Mesothelial cell of epicardium (in vitro differentiated cells): ENCODE measurements around the gene GAS2L1. TPM values are rescaled to one million over a fixed set of nuclear protein-coding genes. Genes with fewer than 3 reads are reported as not detected.

Experiments used
- DNase-seq, 2 experiments: peaks; one replicate each; pipeline ENCODE4 v3.0.0; 2021; ENCODE audit warnings: low spot score in 2 of 2; ENCODE audit not compliant: unreplicated experiment in 2 of 2
- H3K27ac Mint-ChIP-seq: 2 replicates; pipeline ENCODE4 v1.8.0; 2021; ENCODE audit warnings: mixed read lengths
- H3K27me3 Mint-ChIP-seq: 2 replicates; pipeline ENCODE4 v1.8.0; 2021; ENCODE audit warnings: low read depth, mixed read lengths
- H3K36me3 Mint-ChIP-seq: 2 replicates; pipeline ENCODE4 v1.8.0; 2021; ENCODE audit warnings: mixed read lengths
- H3K4me1 Mint-ChIP-seq: 2 replicates; pipeline ENCODE4 v1.8.0; 2021; ENCODE audit warnings: mixed read lengths
- H3K4me3 Mint-ChIP-seq: 2 replicates; pipeline ENCODE4 v1.8.0; 2021; ENCODE audit warnings: mild to moderate bottlenecking, moderate library complexity, mixed read lengths
- H3K9me3 Mint-ChIP-seq: 2 replicates; pipeline ENCODE4 v1.8.0; 2021; ENCODE audit warnings: mixed read lengths
- total RNA-seq: library from RNA; stranded (reverse); gene quantifications from 3 replicates; pipeline ENCODE4 v1.2.1, GENCODE V29; 2021
- TF ChIP-seq, protein P1 (sequence below): fragments of 200-600 bp; sonication (generic); IDR thresholded peaks from one replicate; pipeline ENCODE4 v1.5.0; 2021; ENCODE audit warnings: antibody characterized with exemption; ENCODE audit not compliant: unreplicated experiment

GAS2L1 gene
- total RNA-seq, 1 donor from 2014 or later = 13.4 TPM

DNA sequence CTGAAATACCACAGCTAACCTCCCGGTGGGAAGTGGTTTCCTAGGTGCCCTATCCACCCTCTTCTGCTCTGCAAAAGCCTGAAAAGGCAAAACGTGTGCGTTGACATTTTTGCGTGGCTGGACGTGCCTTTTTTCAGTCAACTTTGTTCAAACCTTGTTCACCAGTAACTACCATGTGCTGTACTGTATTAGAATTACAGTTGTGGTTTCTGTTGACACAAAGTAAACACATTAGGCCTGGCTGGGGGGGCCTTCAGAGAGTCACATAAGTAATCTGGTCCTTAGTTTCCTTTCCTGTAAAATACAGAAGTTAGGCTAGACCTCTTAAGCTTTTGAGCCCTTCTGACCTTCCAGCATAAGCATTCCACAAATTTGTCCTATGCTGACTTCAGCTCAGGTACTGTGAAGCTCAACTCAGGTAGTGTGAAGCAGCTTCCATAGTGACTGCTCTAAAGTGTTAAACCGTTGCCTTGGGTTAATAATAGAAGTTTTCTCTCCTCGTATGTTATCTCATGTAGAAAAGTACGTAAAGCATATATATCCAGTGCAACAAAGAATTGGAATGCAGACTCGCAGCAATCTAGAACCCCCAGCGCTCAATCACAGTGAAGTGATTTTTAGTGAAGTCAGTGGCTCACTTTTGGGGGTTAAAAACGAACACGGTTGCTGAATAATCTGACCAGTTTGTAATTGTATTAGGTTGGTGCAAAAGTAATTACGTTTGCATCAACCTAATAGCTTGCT lies 36.5 kb upstream of the GAS2L1 start:
- Mint-ChIP-seq H3K27ac (peak overlapping the region; percentile 96), H3K27me3 (no peaks in the 10 kb centered on the region), H3K9me3 (no peaks in the 10 kb centered on the region), H3K4me1 (peaks cover 56% of the 10 kb centered on the region), H3K4me3 (peak overlapping the region; percentile 92), H3K36me3 (peaks cover 16% of the 10 kb centered on the region)
- no peak for DNase-seq
- TF ChIP-seq, protein P1, sequence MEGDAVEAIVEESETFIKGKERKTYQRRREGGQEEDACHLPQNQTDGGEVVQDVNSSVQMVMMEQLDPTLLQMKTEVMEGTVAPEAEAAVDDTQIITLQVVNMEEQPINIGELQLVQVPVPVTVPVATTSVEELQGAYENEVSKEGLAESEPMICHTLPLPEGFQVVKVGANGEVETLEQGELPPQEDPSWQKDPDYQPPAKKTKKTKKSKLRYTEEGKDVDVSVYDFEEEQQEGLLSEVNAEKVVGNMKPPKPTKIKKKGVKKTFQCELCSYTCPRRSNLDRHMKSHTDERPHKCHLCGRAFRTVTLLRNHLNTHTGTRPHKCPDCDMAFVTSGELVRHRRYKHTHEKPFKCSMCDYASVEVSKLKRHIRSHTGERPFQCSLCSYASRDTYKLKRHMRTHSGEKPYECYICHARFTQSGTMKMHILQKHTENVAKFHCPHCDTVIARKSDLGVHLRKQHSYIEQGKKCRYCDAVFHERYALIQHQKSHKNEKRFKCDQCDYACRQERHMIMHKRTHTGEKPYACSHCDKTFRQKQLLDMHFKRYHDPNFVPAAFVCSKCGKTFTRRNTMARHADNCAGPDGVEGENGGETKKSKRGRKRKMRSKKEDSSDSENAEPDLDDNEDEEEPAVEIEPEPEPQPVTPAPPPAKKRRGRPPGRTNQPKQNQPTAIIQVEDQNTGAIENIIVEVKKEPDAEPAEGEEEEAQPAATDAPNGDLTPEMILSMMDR = no peak

- DNase-seq = no peak
- peaks cover 22% of the 10 kb centered on the region for H3K36me3 Mint-ChIP-seq
Observed at GRCh38 chr22:29270475-29271271, 35.8 kb upstream of the GAS2L1 start.

DNA sequence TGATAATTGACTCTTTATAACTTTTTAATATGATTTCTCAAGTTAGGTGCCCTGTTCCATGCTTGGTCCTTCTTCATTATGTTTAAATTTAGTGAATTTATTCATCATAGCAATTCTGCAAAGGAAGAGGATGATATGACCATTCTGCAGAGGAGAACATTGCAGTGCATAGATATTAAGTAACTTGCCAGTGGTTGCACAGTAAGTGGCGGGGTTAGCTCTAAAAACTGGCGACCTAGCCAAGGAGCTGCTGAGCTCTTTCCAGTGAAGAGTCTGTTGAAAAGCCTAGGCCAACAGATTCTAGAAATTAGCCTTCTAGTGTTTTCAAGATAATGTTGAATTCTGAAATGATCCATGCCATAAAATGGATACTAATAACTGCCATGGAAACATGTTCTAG lies 33.8 kb upstream of the GAS2L1 start:
- Mint-ChIP-seq H3K4me3 (no peak overlapping the region), H3K27ac (no peak overlapping the region), H3K9me3 (no peaks in the 10 kb centered on the region), H3K4me1 (peaks cover 58% of the 10 kb centered on the region), H3K36me3 (peaks cover 35% of the 10 kb centered on the region), H3K27me3 (no peaks in the 10 kb centered on the region)
- TF ChIP-seq, protein P1 = no peak
- no peak for DNase-seq

More at GRCh38 chr22:29270475-29271271, 35.8 kb upstream of the GAS2L1 start:
- H3K27me3 Mint-ChIP-seq = no peaks in the 10 kb centered on the region
- no peaks in the 10 kb centered on the region for H3K9me3 Mint-ChIP-seq
- peaks cover 62% of the 10 kb centered on the region for H3K4me1 Mint-ChIP-seq
- H3K27ac Mint-ChIP-seq = peak overlapping the region; percentile 76
- TF ChIP-seq, protein P1 = no peak
- peak overlapping the region; percentile 92 for H3K4me3 Mint-ChIP-seq

GRCh38 chr22:29275167-29275566 lies 31.3 kb upstream of the GAS2L1 start:
- Mint-ChIP-seq H3K36me3 (peaks cover 52% of the 10 kb centered on the region), H3K27ac (peak overlapping the region; percentile 50), H3K27me3 (no peaks in the 10 kb centered on the region), H3K4me3 (no peak overlapping the region), H3K9me3 (no peaks in the 10 kb centered on the region), H3K4me1 (peaks cover 46% of the 10 kb centered on the region)
- DNase-seq = no peak
- TF ChIP-seq, protein P1 = no peak

GRCh38 chr22:29275819-29276565 lies 30.5 kb upstream of the GAS2L1 start:
- H3K36me3 Mint-ChIP-seq = peaks cover 57% of the 10 kb centered on the region
- TF ChIP-seq, protein P1 = no peak
- no peak overlapping the region for H3K4me3 Mint-ChIP-seq
- H3K27me3 Mint-ChIP-seq = no peaks in the 10 kb centered on the region
- DNase-seq = no peak
- H3K9me3 Mint-ChIP-seq = no peaks in the 10 kb centered on the region
- H3K27ac Mint-ChIP-seq = peak overlapping the region; percentile 52
- peaks cover 38% of the 10 kb centered on the region for H3K4me1 Mint-ChIP-seq
